ENCODE data around the gene STX19.
"Not testable (repeated sequence)": the region's sequence is repeated elsewhere in the genome, so short reads cannot be mapped to it uniquely, and the experiment has no call there.

The STX19 gene

GRCh38 chr3:93973131-93974126 is 55.0 kb downstream of the STX19 start, which contains the start of gene PROS1:
PROS1 (minus strand) TSS chr3:93973896; CDS start chr3:93973749, 147 bp downstream.
- FAIRE-seq = no peak

GRCh38 chr3:93969997-93970396 is 58.4 kb downstream of the STX19 start:
- no peak for FAIRE-seq

- FAIRE-seq = no peak
Observed at GRCh38 chr3:93969443-93969842, 59.0 kb downstream of the STX19 start.

GRCh38 chr3:93965106-93965505 is 63.3 kb downstream of the STX19 start:
- not testable (repeated sequence) for FAIRE-seq
